GM19452 (cell line): ENCODE measurements around the gene SAMD7.
A peak's percentile ranks its signal among the peaks of the same experiment; 100 is the strongest.

Experiments used
- ATAC-seq: cut with Tn5 transposase; IDR thresholded peaks from one replicate; pipeline ENCODE4 v1.9.1; 2021; ENCODE audit not compliant: unreplicated experiment

SAMD7 gene

DNA sequence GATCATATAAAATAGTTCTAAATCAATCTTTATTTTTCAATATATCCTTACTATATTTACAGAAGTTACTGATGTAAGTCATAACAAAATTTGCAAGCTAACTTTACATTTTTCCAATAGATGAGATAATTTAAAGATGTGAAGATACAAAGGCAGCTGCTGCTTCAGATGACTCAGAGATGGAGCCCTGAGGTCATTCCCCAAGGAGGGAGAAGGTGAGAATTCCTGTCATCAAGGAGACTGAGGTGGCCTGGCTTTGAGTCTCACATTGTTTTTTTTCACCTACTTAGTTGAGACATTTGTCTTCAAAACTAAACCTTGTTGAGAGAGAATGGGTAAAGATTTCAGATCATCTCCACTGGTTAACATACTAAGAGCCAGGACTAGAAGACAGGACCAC lies 3.9 kb upstream of the SAMD7 start:
- ATAC-seq: no peak

- no peak for ATAC-seq
These were observed 3.4 kb upstream of the SAMD7 start for GRCh38 chr3:169907944-169908343.

- ATAC-seq: no peak
These were observed 2.0 kb downstream of the SAMD7 start for GRCh38 chr3:169913323-169913722.

DNA sequence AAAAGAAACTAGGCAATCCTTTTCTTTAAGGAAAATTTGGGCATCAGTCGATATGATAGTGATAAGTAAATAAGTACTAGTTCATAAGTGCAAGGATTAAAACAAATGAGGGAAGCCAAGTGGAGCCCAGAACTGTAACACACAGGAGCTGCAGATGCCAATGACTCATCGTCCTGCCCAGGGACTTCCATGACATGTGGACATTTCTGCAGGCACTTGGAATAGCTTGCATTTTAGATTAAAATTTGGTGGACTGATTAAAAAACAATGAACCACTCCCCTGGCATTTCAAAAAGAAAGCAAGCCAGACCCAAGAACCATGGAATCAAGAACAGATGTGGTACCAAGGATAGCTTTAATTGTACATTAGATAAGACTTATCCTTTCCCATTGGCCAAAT lies 2.9 kb downstream of the SAMD7 start:
- no peak for ATAC-seq

GRCh38 chr3:169923189-169923588 lies 11.8 kb downstream of the SAMD7 start:
- ATAC-seq: no peak

- no peak for ATAC-seq
These were observed 12.5 kb downstream of the SAMD7 start for GRCh38 chr3:169923831-169924230.

DNA sequence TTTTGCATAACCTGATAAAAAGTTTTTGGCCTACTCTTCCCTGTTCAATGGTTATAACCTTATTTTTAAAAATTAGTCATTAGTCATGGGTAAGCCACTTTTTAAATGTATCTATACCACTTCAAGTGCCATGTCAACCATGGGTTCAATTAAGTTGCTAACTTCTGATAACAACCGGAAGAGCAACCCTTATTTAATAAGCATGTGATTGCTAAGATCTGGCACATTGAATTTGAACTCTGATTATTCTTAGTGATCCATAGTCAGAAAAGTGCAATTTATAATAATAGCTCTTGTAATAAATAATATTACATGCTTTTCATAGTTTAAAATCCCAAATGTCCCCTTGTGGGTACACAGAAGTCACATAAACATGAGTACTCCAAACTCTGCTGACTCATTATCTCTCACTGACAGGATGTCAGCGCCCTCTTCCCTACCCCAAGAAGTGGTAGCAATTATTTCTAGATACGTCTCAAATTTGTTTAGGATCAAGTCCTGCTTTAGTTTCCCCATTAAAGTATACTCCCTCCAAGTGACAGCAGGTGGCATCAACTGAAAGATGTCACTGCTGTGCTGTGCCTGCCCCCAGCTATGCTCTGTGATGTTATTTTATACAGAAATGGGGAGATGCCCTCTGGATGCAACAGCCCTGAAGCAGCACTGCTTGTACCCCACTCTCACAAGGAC lies 18.6 kb downstream of the SAMD7 start:
- ATAC-seq: no peak

GRCh38 chr3:169930843-169931242 lies 19.5 kb downstream of the SAMD7 start:
- ATAC-seq: no peak

- ATAC-seq: peak; percentile 92
These were observed 20.6 kb downstream of the SAMD7 start for GRCh38 chr3:169931747-169932520.

- ATAC-seq: no peak
These were observed 27.9 kb downstream of the SAMD7 start for GRCh38 chr3:169939320-169939719.

GRCh38 chr3:169939751-169940150 lies 28.4 kb downstream of the SAMD7 start:
- ATAC-seq: no peak

- peak; percentile 82 for ATAC-seq
These were observed 29.3 kb downstream of the SAMD7 start for GRCh38 chr3:169940470-169941181.

- ATAC-seq: peak; percentile 83
These were observed 33.9 kb downstream of the SAMD7 start for GRCh38 chr3:169945313-169945712.

DNA sequence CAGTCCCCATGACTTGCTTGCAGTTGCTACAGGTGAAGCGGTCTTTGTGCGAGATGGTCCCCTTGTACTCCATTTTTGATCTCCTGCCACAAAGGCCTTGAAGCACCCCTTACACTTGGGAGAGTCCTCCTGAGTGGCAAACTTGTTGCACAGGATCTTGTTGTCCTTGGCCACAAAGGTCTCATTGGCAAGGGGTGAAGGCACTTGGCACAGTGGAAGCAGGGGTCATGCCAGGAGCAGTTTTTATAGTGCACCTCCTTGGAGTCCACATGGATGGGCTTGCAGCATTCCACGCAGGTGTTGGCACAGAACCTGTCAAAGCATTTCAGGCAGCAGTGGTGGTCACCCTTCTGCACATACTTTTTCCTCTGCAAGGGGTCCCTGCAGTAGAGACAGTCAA lies 35.0 kb downstream of the SAMD7 start:
- no peak for ATAC-seq

DNA sequence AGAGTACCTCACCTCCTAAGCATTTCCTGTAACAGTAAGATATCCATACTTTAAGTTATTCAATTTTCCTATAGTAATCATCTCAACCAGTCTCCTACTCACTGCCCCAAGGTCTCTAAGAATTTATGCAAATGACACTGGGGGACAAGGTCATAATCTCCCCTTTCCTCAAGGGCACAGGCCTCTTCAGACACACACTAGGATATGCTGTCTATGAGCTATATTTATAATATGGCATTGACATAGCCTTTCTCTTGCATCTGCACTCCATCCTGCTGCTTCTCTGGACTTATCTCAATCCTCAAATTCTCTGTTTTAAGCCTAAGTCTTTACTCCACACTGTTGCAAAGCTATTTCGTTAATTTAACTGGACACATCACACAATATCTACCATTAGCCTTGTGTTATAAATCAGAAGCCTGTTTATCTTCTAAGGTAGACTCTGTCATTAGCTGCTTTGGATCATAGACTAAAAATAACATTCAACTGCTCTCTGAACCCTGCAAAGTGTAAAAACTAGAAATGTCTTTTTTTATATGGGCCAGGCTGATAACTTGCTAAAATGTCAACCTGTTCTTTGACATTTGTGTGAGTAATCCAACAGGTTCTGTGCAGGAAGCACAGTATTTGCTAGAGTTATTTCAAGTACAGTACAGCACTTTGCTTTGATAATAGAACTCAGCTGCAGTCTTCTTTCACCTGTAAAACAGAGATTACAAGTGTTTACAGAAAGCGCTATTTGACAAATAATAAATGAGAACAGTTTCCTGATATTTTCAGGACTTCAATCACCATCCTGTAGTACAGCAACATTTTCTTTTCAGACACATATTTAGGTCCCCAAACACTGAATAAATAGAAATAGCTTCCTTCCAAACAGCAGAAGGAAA lies 37.4 kb downstream of the SAMD7 start:
- ATAC-seq: no peak

- ATAC-seq: no peak
These were observed 40.7 kb downstream of the SAMD7 start for GRCh38 chr3:169952045-169952444.

GRCh38 chr3:169953462-169954141 lies 42.2 kb downstream of the SAMD7 start:
- ATAC-seq: peak; percentile 15

DNA sequence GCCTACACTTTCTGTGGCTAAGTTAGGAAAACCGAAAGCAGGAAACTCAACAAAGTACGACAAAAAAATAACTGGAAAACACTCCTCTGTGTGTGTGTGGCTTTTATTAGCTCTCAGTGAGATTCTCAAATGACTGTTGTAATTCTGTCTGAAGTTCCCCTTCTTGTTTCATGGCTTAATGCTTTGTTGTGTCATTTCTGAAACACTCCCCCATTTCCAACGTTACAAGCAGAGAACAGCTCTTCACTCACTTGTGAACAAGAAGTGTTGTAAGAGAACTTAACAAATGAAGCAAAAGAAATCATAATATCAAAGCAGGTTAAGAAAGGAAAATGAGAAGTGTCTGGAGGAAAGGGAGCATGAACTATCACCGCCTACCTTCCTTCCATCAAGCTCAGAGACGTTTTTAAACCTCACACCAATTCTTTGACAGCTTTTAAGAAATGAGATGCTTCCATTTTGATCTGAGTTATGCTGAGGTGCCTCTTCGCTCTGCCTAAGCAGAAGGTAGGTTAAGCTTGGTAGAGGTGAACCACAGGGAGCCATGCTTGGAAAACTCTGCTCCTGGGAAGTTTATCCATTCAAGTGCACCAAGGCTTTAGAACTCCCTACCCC lies 42.9 kb downstream of the SAMD7 start:
- ATAC-seq: peak; percentile 63

GRCh38 chr3:169955406-169955805 lies 44.0 kb downstream of the SAMD7 start:
- ATAC-seq: no peak

GRCh38 chr3:169964176-169964575 lies 52.8 kb downstream of the SAMD7 start:
- no peak for ATAC-seq
